HFF-Myc (cell line): ENCODE measurements around the gene CCDC57.

Experiments used
- DNase-seq: peaks from one replicate; pipeline ENCODE4 v3.0.0-alpha.2; 2011; ENCODE audit warnings: low read depth; ENCODE audit errors: extremely low read depth
- H3K4me3 ChIP-seq: replicated peaks from 2 replicates; pipeline ENCODE4 v1.5.1; 2011; ENCODE audit warnings: low read depth, mild to moderate bottlenecking, control low read depth, low read length
- TF ChIP-seq, protein P1 (sequence below): IDR thresholded peaks from 2 replicates; pipeline ENCODE4 v1.5.1; 2012; ENCODE audit warnings: mild to moderate bottlenecking, low read depth, low read length, control low read depth; ENCODE audit errors: missing control alignments

CCDC57 gene

DNA sequence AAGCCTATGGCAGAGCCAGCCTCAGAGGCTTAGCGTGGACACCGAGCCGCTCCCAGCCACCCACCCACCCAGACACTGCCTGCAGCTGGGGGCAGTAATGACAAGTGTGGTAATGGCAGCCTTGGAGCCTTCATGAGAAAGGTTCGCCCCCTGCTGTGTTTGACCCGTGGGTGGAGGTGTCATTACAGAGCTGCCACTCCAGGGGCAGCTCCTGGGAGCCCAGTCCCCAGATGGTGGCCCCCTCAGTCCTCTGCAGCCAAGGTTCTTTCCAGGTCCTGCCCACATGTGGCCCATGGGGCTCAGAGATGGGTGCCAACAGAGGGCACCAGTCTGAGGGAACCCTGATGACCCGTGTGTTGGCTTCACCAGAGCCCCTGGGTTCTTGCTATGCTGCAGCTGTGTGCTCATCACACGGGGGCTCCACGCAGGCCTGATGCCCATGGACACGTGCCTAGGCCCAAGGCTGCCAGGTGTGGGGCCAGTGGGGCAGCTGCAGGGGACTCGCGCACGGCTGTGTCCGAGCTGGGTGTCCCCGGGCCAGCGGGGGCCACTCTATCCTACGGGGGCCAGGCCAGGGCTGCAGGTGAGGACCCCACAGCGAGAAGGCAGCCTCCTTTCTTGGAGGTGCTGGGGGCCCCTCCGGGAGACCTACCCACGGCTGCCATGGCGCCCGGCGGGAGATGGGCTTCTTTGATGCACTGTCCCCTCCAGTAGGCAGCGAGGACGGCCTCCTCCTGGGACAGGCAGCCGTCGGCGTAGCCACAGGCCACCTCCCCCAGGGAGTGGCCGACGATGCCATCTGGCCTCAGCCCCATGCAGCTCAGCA, 122.7 kb downstream of the CCDC57 start:
- TF ChIP-seq, protein P1, sequence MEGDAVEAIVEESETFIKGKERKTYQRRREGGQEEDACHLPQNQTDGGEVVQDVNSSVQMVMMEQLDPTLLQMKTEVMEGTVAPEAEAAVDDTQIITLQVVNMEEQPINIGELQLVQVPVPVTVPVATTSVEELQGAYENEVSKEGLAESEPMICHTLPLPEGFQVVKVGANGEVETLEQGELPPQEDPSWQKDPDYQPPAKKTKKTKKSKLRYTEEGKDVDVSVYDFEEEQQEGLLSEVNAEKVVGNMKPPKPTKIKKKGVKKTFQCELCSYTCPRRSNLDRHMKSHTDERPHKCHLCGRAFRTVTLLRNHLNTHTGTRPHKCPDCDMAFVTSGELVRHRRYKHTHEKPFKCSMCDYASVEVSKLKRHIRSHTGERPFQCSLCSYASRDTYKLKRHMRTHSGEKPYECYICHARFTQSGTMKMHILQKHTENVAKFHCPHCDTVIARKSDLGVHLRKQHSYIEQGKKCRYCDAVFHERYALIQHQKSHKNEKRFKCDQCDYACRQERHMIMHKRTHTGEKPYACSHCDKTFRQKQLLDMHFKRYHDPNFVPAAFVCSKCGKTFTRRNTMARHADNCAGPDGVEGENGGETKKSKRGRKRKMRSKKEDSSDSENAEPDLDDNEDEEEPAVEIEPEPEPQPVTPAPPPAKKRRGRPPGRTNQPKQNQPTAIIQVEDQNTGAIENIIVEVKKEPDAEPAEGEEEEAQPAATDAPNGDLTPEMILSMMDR, result no peak
- H3K4me3 ChIP-seq, result no peak overlapping the region
- DNase-seq, result no peak

DNA sequence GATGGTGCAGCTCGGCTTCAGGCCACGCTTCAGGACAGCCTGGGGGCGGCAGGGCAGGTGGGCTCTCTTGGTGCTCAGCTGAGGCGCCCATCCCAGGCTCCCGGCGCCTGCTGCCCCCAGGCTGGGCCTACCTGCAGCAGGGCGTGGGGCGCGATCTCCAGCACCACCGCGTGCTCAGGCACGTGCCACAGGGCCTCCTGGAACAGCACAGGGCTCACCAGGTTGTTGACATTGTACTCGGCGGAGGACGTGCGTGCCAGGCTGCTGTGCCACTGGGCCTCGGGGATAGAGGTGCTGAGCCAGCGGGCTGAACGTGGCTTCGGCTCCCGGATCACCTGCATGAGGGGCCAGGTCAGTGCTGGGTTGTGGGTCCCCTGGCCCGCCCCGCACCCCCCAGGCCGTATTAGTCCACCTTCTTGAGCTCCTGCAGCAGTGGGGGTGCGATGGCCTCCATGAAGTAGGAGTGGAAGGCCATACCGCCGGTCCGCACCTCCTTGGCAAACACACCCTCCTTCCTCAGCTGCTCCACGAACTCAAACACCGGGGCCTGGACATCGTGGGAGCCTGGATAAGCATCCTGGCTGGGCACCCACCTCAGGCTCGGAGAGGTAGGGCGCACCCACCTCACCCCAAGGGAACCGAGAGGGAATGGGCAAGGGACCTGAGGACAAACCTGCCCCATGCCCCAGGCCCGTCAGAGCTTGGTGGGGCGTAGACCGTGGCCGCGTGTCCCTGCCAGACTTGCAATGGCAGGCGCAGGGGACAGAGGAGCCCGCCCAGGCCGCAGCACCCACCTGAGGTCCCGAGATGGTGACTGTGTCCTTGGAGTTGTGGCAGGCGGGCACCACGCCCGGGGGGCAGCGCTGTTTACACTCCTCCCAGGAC, 123.6 kb downstream of the CCDC57 start:
- TF ChIP-seq, protein P1, result no peak
- DNase-seq, result no peak

DNA sequence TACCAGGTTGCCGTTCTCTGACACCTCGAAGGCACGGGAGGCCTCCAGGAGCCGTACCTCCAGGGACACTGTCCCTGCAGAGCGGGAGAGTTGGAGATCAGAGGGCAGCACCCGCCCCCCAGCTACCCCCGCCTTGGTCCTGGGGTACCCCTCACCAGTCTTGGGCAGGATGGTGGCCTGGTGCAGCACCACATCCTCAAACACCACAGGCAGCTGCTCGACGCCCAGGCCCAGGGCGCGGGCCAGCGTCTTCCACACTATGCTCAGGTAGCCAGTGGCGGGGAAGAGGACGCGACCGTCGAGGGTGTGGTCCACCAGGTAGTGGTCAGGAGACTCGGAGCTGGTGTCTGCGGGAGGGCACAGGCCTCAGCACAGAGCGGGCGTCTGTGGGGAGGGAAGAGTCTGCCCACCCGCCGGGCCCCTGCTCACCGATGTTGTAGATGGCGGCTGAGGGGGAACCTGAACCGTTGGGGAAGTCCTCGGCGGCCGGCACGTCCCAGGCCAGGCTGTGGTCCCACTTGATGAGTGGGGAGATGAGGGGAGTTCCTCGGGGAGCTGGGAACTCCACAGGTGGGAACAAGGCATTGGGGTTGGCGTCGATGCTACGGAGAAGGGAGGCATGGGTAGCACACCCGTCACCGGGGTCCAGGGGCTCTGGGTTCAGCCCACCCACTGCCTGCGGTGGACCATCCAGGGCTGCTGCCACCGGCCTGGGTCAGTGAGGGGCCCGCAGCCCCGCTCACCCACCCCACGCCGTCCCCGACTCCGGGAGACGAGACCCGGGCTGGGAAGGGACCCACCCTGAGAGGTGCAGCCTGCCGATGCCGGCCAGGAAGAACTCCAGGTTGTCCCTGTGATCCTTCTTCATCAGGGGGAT, 124.4 kb downstream of the CCDC57 start:
- DNase-seq, result no peak
- TF ChIP-seq, protein P1, result no peak
- H3K4me3 ChIP-seq, result no peak overlapping the region

More for the DNA sequence above, 123.6 kb downstream of the CCDC57 start:
- no peak overlapping the region for H3K4me3 ChIP-seq

DNA sequence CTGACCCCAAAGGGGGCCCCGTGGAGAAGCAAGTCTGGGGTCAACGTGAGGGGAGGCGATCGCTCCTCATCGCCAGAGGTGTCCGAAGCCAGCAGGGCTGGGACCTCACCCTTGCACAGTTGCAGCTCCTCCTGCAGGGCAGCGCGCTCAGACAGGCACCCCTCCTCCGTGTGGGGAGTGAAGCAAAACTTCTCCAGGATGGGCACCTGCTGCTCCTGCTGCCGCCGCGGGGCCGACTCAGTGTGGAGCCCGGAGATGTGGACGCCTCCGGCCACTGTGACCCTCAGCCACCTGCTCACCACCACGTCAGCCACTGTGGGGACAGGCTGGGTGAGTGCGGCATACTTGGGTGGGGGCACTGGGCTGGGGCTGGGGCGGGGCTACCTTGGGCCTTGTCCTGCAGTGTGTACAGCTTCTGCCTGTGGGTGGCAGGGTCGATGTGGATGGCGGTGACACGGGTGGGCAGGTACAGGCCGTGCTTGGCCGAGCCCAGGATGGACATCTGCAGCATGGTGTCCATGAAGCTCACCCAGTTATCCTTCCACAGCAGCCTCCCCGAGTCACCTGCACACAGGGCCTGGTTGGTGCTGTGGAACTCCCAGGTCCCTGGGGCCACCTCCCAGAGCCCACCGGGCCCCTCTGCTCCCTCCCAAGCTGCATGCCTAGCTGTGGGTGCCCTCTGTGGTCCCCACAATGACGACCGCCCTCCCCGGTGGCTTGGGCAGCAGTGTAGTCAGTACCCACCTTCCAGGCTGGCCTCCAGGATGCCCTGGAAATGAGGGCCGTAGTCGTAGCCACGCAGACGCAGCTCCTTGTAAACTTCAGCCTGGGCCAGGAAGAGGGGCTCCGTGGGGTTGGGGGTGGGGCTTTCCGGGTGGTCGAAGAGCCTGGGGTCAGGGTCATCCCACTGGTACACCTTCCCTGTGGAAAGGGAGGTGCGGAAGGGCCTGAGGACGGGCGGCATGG, 125.4 kb downstream of the CCDC57 start:
- no peak overlapping the region for H3K4me3 ChIP-seq
- no peak for DNase-seq
- TF ChIP-seq, protein P1, result no peak

DNA sequence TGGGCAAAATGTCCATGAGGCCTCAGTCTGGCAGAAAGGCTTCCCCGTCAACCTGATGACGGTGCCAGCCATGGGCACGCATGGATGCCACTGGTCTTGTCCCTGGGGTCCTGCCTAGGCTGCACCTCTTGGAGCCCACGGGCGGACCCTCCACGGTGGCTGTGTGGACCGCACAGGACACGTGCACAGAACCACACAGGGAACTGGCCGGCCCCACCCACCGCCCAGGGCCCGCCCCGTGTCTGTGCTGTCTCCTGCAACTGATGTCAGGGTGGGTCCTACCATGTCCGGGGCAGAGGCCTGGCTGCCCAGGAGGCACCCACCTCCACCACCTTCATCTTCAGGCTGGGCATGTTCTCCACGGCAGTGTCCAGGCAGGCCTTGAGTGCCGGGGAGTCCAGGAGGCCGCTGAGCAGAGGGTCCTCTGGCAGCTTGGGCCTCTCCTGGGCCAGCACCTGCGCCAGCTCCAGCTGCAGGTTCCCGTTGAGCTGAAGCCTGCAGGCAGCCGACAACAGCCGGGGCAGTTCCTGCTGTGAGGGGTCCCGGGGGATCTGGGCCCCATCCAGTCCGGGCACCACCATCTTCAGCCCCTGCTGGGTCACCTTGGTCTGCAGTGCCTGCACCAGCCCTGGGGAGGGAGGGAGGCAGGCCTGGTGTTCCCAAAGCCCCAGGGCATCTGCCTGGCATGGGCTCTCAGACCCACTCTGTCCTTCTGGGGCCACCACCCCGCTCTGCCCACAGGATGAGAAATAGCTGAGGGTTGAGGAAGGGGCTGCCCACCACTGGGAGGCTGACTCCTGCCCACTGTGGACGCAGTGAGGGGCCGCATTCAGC, 126.5 kb downstream of the CCDC57 start:
- DNase-seq, result no peak
- TF ChIP-seq, protein P1, result no peak
- no peak overlapping the region for H3K4me3 ChIP-seq
